IgD-negative memory B cell (primary cell): Measurements from ENCODE around the gene RBMS3. TPM values are rescaled to one million over a fixed set of nuclear protein-coding genes. Genes with fewer than 3 reads are reported as not detected.

Source experiments
- H3K27ac Mint-ChIP-seq, 3 donors: one replicate each; pipeline ENCODE4 v1.8.0; 2020 to 2022; ENCODE audit warnings: mild to moderate bottlenecking in 3 of 3, mixed read lengths in 3 of 3, moderate library complexity in 1 of 3
- H3K27me3 Mint-ChIP-seq: one replicate; pipeline ENCODE4 v1.8.0; 2021; ENCODE audit warnings: mixed read lengths
- H3K36me3 Mint-ChIP-seq: one replicate; pipeline ENCODE4 v1.8.0; 2020; ENCODE audit warnings: mild to moderate bottlenecking, mixed read lengths
- H3K4me1 Mint-ChIP-seq, 3 donors: one replicate each; pipeline ENCODE4 v1.8.0; 2020 to 2022; ENCODE audit warnings: mixed read lengths in 3 of 3, mild to moderate bottlenecking in 1 of 3
- H3K4me3 Mint-ChIP-seq, 4 donors: one replicate each; pipeline ENCODE4 v1.8.0; 2020 to 2022; ENCODE audit warnings: mild to moderate bottlenecking in 4 of 4, mixed read lengths in 4 of 4, moderate library complexity in 3 of 4
- H3K9me3 Mint-ChIP-seq, 3 donors: one replicate each; pipeline ENCODE4 v1.8.0; 2020 to 2021; ENCODE audit warnings: mixed read lengths in 3 of 3, mild to moderate bottlenecking in 1 of 3
- polyA plus RNA-seq: library from polyadenylated mRNA; unstranded; fragments of 300-500 nt; fragmentation: Illumina TruSeq; gene quantifications from one replicate; pipeline ENCODE4 v1.2.3, GENCODE V29; 2021

RBMS3 gene
- polyA plus RNA-seq, 1 donor from 2014 or later: not detected

- H3K4me1 Mint-ChIP-seq: no peaks in the 10 kb centered on the region
- no peak overlapping the region for H3K4me3 Mint-ChIP-seq
- peaks cover 2% of the 10 kb centered on the region for H3K27me3 Mint-ChIP-seq
Observed at GRCh38 chr3:29420106-29420505, 139.2 kb downstream of the RBMS3 start.

GRCh38 chr3:29426302-29427226, 145.7 kb downstream of the RBMS3 start:
- no peak overlapping the region for H3K4me3 Mint-ChIP-seq
- H3K4me1 Mint-ChIP-seq: no peaks in the 10 kb centered on the region
- H3K9me3 Mint-ChIP-seq: peaks cover 0 to 5% (median 1%) of the 10 kb centered on the region in 3 donors
- peaks cover 2% of the 10 kb centered on the region for H3K27me3 Mint-ChIP-seq
- H3K36me3 Mint-ChIP-seq: no peaks in the 10 kb centered on the region
- no peak overlapping the region for H3K27ac Mint-ChIP-seq

More at GRCh38 chr3:29420106-29420505, 139.2 kb downstream of the RBMS3 start:
- H3K36me3 Mint-ChIP-seq: no peaks in the 10 kb centered on the region
- H3K9me3 Mint-ChIP-seq: peaks cover 0 to 3% (median 0%) of the 10 kb centered on the region in 3 donors
- H3K27ac Mint-ChIP-seq: no peak overlapping the region

- H3K9me3 Mint-ChIP-seq: peaks cover 0 to 5% (median 1%) of the 10 kb centered on the region in 3 donors
- H3K36me3 Mint-ChIP-seq: no peaks in the 10 kb centered on the region
- peaks cover 2% of the 10 kb centered on the region for H3K27me3 Mint-ChIP-seq
Observed at GRCh38 chr3:29427266-29428103, 146.6 kb downstream of the RBMS3 start.

GRCh38 chr3:29429055-29429679, 148.3 kb downstream of the RBMS3 start:
- Mint-ChIP-seq H3K4me3 (no peak overlapping the region), H3K27me3 (peaks cover 2% of the 10 kb centered on the region), H3K4me1 (no peaks in the 10 kb centered on the region), H3K36me3 (no peaks in the 10 kb centered on the region), H3K27ac (no peak overlapping the region), H3K9me3 (peaks cover 1 to 5% (median 1%) of the 10 kb centered on the region in 3 donors)

More at GRCh38 chr3:29427266-29428103, 146.6 kb downstream of the RBMS3 start:
- H3K27ac Mint-ChIP-seq: no peak overlapping the region
- H3K4me3 Mint-ChIP-seq: no peak overlapping the region
- no peaks in the 10 kb centered on the region for H3K4me1 Mint-ChIP-seq

GRCh38 chr3:29430558-29430971, 149.7 kb downstream of the RBMS3 start:
- Mint-ChIP-seq H3K27me3 (no peaks in the 10 kb centered on the region), H3K4me1 (no peaks in the 10 kb centered on the region)

GRCh38 chr3:29436612-29437323, 155.9 kb downstream of the RBMS3 start:
- no peaks in the 10 kb centered on the region for H3K36me3 Mint-ChIP-seq
- H3K27ac Mint-ChIP-seq: no peak overlapping the region
- H3K4me3 Mint-ChIP-seq: no peak overlapping the region
- peaks cover 0 to 1% (median 0%) of the 10 kb centered on the region in 3 donors for H3K9me3 Mint-ChIP-seq
- no peaks in the 10 kb centered on the region for H3K27me3 Mint-ChIP-seq
- H3K4me1 Mint-ChIP-seq: no peaks in the 10 kb centered on the region

More at GRCh38 chr3:29430558-29430971, 149.7 kb downstream of the RBMS3 start:
- H3K27ac Mint-ChIP-seq: no peak overlapping the region
- no peak overlapping the region for H3K4me3 Mint-ChIP-seq
- H3K36me3 Mint-ChIP-seq: no peaks in the 10 kb centered on the region
- peaks cover 0 to 5% (median 1%) of the 10 kb centered on the region in 3 donors for H3K9me3 Mint-ChIP-seq

- peaks cover 0 to under 1% (median 0%) of the 10 kb centered on the region in 3 donors for H3K9me3 Mint-ChIP-seq
- no peak overlapping the region for H3K4me3 Mint-ChIP-seq
- no peaks in the 10 kb centered on the region for H3K36me3 Mint-ChIP-seq
- H3K27ac Mint-ChIP-seq: no peak overlapping the region
- no peaks in the 10 kb centered on the region for H3K4me1 Mint-ChIP-seq
- H3K27me3 Mint-ChIP-seq: no peaks in the 10 kb centered on the region
Observed at GRCh38 chr3:29438580-29438979, 157.7 kb downstream of the RBMS3 start.

- no peaks in the 10 kb centered on the region for H3K4me1 Mint-ChIP-seq
- H3K36me3 Mint-ChIP-seq: no peaks in the 10 kb centered on the region
- no peaks in the 10 kb centered on the region for H3K27me3 Mint-ChIP-seq
- H3K4me3 Mint-ChIP-seq: no peak overlapping the region
- H3K9me3 Mint-ChIP-seq: peaks cover 0 to 5% (median 2%) of the 10 kb centered on the region in 3 donors
- H3K27ac Mint-ChIP-seq: no peak overlapping the region
Observed at GRCh38 chr3:29440413-29441305, 159.8 kb downstream of the RBMS3 start.

- no peaks in the 10 kb centered on the region for H3K36me3 Mint-ChIP-seq
- H3K4me1 Mint-ChIP-seq: no peaks in the 10 kb centered on the region
- no peak overlapping the region for H3K27ac Mint-ChIP-seq
- no peak overlapping the region for H3K4me3 Mint-ChIP-seq
- no peaks in the 10 kb centered on the region for H3K27me3 Mint-ChIP-seq
- H3K9me3 Mint-ChIP-seq: peaks cover 0 to 5% (median 2%) of the 10 kb centered on the region in 3 donors
Observed at GRCh38 chr3:29441422-29441821, 160.6 kb downstream of the RBMS3 start.

- Mint-ChIP-seq H3K9me3 (peaks cover 0 to 11% (median 2%) of the 10 kb centered on the region in 3 donors), H3K27me3 (no peaks in the 10 kb centered on the region), H3K4me3 (no peak overlapping the region), H3K4me1 (no peaks in the 10 kb centered on the region), H3K36me3 (no peaks in the 10 kb centered on the region), H3K27ac (no peak overlapping the region)
Observed at GRCh38 chr3:29447946-29448627, 167.2 kb downstream of the RBMS3 start.

GRCh38 chr3:29451920-29452319, 171.0 kb downstream of the RBMS3 start:
- Mint-ChIP-seq H3K36me3 (no peaks in the 10 kb centered on the region), H3K9me3 (peaks cover 0 to 6% (median 0%) of the 10 kb centered on the region in 3 donors), H3K27ac (no peak overlapping the region), H3K27me3 (peaks cover 1% of the 10 kb centered on the region), H3K4me3 (no peak overlapping the region), H3K4me1 (no peaks in the 10 kb centered on the region)

GRCh38 chr3:29452934-29453283, 172.0 kb downstream of the RBMS3 start:
- Mint-ChIP-seq H3K36me3 (no peaks in the 10 kb centered on the region), H3K4me3 (no peak overlapping the region), H3K4me1 (no peaks in the 10 kb centered on the region), H3K27me3 (peaks cover 1% of the 10 kb centered on the region), H3K9me3 (peaks cover 0 to 6% (median 0%) of the 10 kb centered on the region in 3 donors), H3K27ac (no peak overlapping the region)
